Mucosa of stomach (tissue), 1 donor: ENCODE results near the gene HHIPL1.

ENCODE experiments used
- H3K27me3 ChIP-seq: one replicate; pipeline ENCODE4 v1.7.0; 2013; ENCODE audit warnings: mild to moderate bottlenecking, low read length; ENCODE audit not compliant: control insufficient read depth, insufficient read depth
- H3K36me3 ChIP-seq: one replicate; pipeline ENCODE4 v1.7.0; 2013; ENCODE audit warnings: low read length; ENCODE audit not compliant: control insufficient read depth, insufficient read depth
- H3K4me1 ChIP-seq: one replicate; pipeline ENCODE4 v1.7.0; 2013; ENCODE audit warnings: mild to moderate bottlenecking, low read length; ENCODE audit not compliant: control insufficient read depth, insufficient read depth
- H3K4me3 ChIP-seq: one replicate; pipeline ENCODE4 v1.7.0; 2013; ENCODE audit warnings: low read length
- H3K9ac ChIP-seq: one replicate; pipeline ENCODE4 v1.7.0; 2013; ENCODE audit warnings: mild to moderate bottlenecking, low read length, moderate library complexity
- H3K9me3 ChIP-seq: one replicate; pipeline ENCODE4 v1.7.0; 2013; ENCODE audit warnings: mild to moderate bottlenecking, low read length, moderate library complexity; ENCODE audit not compliant: control insufficient read depth
- donor health status: Pancreatic carcinoma.

HHIPL1 gene

GRCh38 chr14:99685596-99685995, 40.7 kb downstream of the HHIPL1 start:
- Histone ChIP-seq H3K36me3 (no peaks in the 10 kb centered on the region), H3K27me3 (peaks cover 34% of the 10 kb centered on the region), H3K9ac (no peak overlapping the region), H3K4me3 (no peak overlapping the region), H3K9me3 (no peaks in the 10 kb centered on the region), H3K4me1 (peaks cover 15% of the 10 kb centered on the region)

- no peak overlapping the region for H3K4me3 ChIP-seq
- peaks cover 15% of the 10 kb centered on the region for H3K4me1 ChIP-seq
- peaks cover 31% of the 10 kb centered on the region for H3K27me3 ChIP-seq
- H3K36me3 ChIP-seq = no peaks in the 10 kb centered on the region
- no peak overlapping the region for H3K9ac ChIP-seq
- H3K9me3 ChIP-seq = no peaks in the 10 kb centered on the region
Observed at GRCh38 chr14:99686557-99687283, 41.8 kb downstream of the HHIPL1 start.

GRCh38 chr14:99687284-99688209, 42.6 kb downstream of the HHIPL1 start:
- no peaks in the 10 kb centered on the region for H3K9me3 ChIP-seq
- H3K27me3 ChIP-seq = peaks cover 29% of the 10 kb centered on the region
- H3K36me3 ChIP-seq = no peaks in the 10 kb centered on the region
- no peak overlapping the region for H3K9ac ChIP-seq
- peaks cover 15% of the 10 kb centered on the region for H3K4me1 ChIP-seq
- no peak overlapping the region for H3K4me3 ChIP-seq

GRCh38 chr14:99688210-99688581, 43.3 kb downstream of the HHIPL1 start:
- H3K4me3 ChIP-seq = no peak overlapping the region

GRCh38 chr14:99688629-99689028, 43.7 kb downstream of the HHIPL1 start:
- Histone ChIP-seq H3K27me3 (peaks cover 26% of the 10 kb centered on the region), H3K4me3 (no peak overlapping the region), H3K9me3 (no peaks in the 10 kb centered on the region), H3K36me3 (no peaks in the 10 kb centered on the region), H3K4me1 (peaks cover 5% of the 10 kb centered on the region), H3K9ac (no peak overlapping the region)

More at GRCh38 chr14:99688210-99688581, 43.3 kb downstream of the HHIPL1 start:
- H3K4me1 ChIP-seq = peaks cover 9% of the 10 kb centered on the region
- H3K9me3 ChIP-seq = no peaks in the 10 kb centered on the region
- no peak overlapping the region for H3K9ac ChIP-seq
- H3K27me3 ChIP-seq = peaks cover 26% of the 10 kb centered on the region
- no peaks in the 10 kb centered on the region for H3K36me3 ChIP-seq

GRCh38 chr14:99689266-99690236, 44.6 kb downstream of the HHIPL1 start:
- Histone ChIP-seq H3K4me3 (no peak overlapping the region), H3K4me1 (peaks cover 3% of the 10 kb centered on the region), H3K9ac (no peak overlapping the region), H3K27me3 (peaks cover 23% of the 10 kb centered on the region), H3K9me3 (no peaks in the 10 kb centered on the region), H3K36me3 (no peaks in the 10 kb centered on the region)

GRCh38 chr14:99690636-99691035, 45.7 kb downstream of the HHIPL1 start:
- Histone ChIP-seq H3K9ac (no peak overlapping the region), H3K4me3 (no peak overlapping the region), H3K9me3 (no peaks in the 10 kb centered on the region), H3K4me1 (no peaks in the 10 kb centered on the region), H3K27me3 (peaks cover 17% of the 10 kb centered on the region), H3K36me3 (no peaks in the 10 kb centered on the region)

GRCh38 chr14:99691111-99691885, 46.4 kb downstream of the HHIPL1 start:
- no peaks in the 10 kb centered on the region for H3K36me3 ChIP-seq
- no peak overlapping the region for H3K9ac ChIP-seq
- H3K4me3 ChIP-seq = no peak overlapping the region
- H3K4me1 ChIP-seq = no peaks in the 10 kb centered on the region
- H3K9me3 ChIP-seq = no peaks in the 10 kb centered on the region
- peaks cover 16% of the 10 kb centered on the region for H3K27me3 ChIP-seq

GRCh38 chr14:99693918-99694317, 49.0 kb downstream of the HHIPL1 start:
- H3K9me3 ChIP-seq = no peaks in the 10 kb centered on the region
- H3K4me1 ChIP-seq = no peaks in the 10 kb centered on the region
- no peaks in the 10 kb centered on the region for H3K36me3 ChIP-seq
- no peak overlapping the region for H3K4me3 ChIP-seq
- H3K27me3 ChIP-seq = peaks cover 4% of the 10 kb centered on the region
- no peak overlapping the region for H3K9ac ChIP-seq

GRCh38 chr14:99696929-99697328, 52.0 kb downstream of the HHIPL1 start:
- Histone ChIP-seq H3K27me3 (no peaks in the 10 kb centered on the region), H3K4me1 (no peaks in the 10 kb centered on the region), H3K36me3 (no peaks in the 10 kb centered on the region), H3K9ac (no peak overlapping the region), H3K4me3 (no peak overlapping the region), H3K9me3 (no peaks in the 10 kb centered on the region)

- Histone ChIP-seq H3K27me3 (no peaks in the 10 kb centered on the region), H3K9me3 (no peaks in the 10 kb centered on the region), H3K36me3 (no peaks in the 10 kb centered on the region), H3K9ac (no peak overlapping the region), H3K4me1 (no peaks in the 10 kb centered on the region), H3K4me3 (no peak overlapping the region)
Observed at GRCh38 chr14:99698236-99698635, 53.3 kb downstream of the HHIPL1 start.
